Epithelial cell of proximal tubule (primary cell): Measurements from ENCODE around the gene CA5B. TPM values are rescaled to one million over a fixed set of nuclear protein-coding genes. Genes with fewer than 3 reads are reported as not detected.
"Not testable (repeated sequence)": the region's sequence is repeated elsewhere in the genome, so short reads cannot be mapped to it uniquely, and the experiment has no call there.

Experiments used
- DNase-seq: peaks from one replicate; pipeline ENCODE4 v3.0.0-alpha.2; 2011; ENCODE audit warnings: low read depth
- H3K4me3 ChIP-seq: 2 replicates; pipeline ENCODE4 v1.5.1; 2011; ENCODE audit warnings: low read depth, mild to moderate bottlenecking, low read length
- CTCF ChIP-seq: conservative IDR thresholded peaks from 2 replicates; pipeline ENCODE4 v1.5.1; 2012; ENCODE audit warnings: low read depth, mild to moderate bottlenecking, low read length
- total RNA-seq: library from RNA; depleted of rRNA; stranded (reverse); fragments of >200 nt; gene quantifications from 2 replicates; pipeline ENCODE4 v1.2.3, GENCODE V29; 2015

CA5B gene
- total RNA-seq, 1 donor from 2014 or later: 2.4 TPM

- no peak for DNase-seq
- TF ChIP-seq CTCF: no peak
- H3K4me3 ChIP-seq: no peak overlapping the region
These were observed 19.6 kb upstream of the CA5B start for GRCh38 chrX:15718283-15718970.

- DNase-seq: no peak
- no peak for TF ChIP-seq CTCF
- no peak overlapping the region for H3K4me3 ChIP-seq
These were observed 18.6 kb upstream of the CA5B start for GRCh38 chrX:15719324-15719968.

- no peak for DNase-seq
- H3K4me3 ChIP-seq: no peak overlapping the region
- no peak for TF ChIP-seq CTCF
These were observed 16.2 kb upstream of the CA5B start for GRCh38 chrX:15721911-15722310.

- no peak overlapping the region for H3K4me3 ChIP-seq
- no peak for TF ChIP-seq CTCF
- DNase-seq: no peak
These were observed 14.1 kb upstream of the CA5B start for GRCh38 chrX:15723887-15724517.

GRCh38 chrX:15724911-15725310, 13.2 kb upstream of the CA5B start:
- no peak overlapping the region for H3K4me3 ChIP-seq
- TF ChIP-seq CTCF: no peak
- no peak for DNase-seq

- DNase-seq, H3K4me3 ChIP-seq: not testable (repeated sequence)
These were observed 6.7 kb upstream of the CA5B start for GRCh38 chrX:15731368-15731767.

GRCh38 chrX:15737190-15737958, 696 bp upstream of the CA5B start:
- TF ChIP-seq CTCF: no peak
- DNase-seq: no peak
- peak overlapping the region; percentile 50 for H3K4me3 ChIP-seq
